WTC11 (cell line): ENCODE measurements around the gene RMND5A. TPM values are rescaled to one million over a fixed set of nuclear protein-coding genes. Genes with fewer than 3 reads are reported as not detected.

Experiments
- ATAC-seq: fragments of 200-7000 bp; cut with Tn5 transposase; 2 replicates; pipeline ENCODE4 v1.10.0; 2021; ENCODE audit warnings: mild to moderate bottlenecking, moderate library complexity
- CTCF ChIA-PET: fragments of 300-600 bp; sonication (Branson Sonifier 250); formaldehyde crosslinking; loops from one replicate; lab custom pipeline; 2021; ENCODE audit warnings: antibody characterized with exemption; lab: Charles Lee
- POLR2A ChIA-PET: fragments of 350-600 bp; sonication (Branson Sonifier 250); formaldehyde crosslinking; loops from one replicate; lab custom pipeline; 2021; ENCODE audit warnings: antibody characterized with exemption; lab: Charles Lee
- DNase-seq: peaks from one replicate; pipeline ENCODE4 v3.0.0; 2021; ENCODE audit warnings: low spot score
- H3K27ac Mint-ChIP-seq: 2 replicates; pipeline ENCODE4 v1.8.0; 2021; ENCODE audit warnings: mixed read lengths
- H3K27me3 Mint-ChIP-seq: 2 replicates; pipeline ENCODE4 v1.8.0; 2021; ENCODE audit warnings: low read depth, mild to moderate bottlenecking, moderate library complexity, mixed read lengths
- H3K36me3 Mint-ChIP-seq: 2 replicates; pipeline ENCODE4 v1.8.0; 2021; ENCODE audit warnings: mixed read lengths
- H3K4me1 Mint-ChIP-seq: 2 replicates; pipeline ENCODE4 v1.8.0; 2022; ENCODE audit warnings: mixed read lengths
- H3K4me3 Mint-ChIP-seq: 2 replicates; pipeline ENCODE4 v1.8.0; 2021; ENCODE audit warnings: mild to moderate bottlenecking, moderate library complexity, mixed read lengths
- H3K9me3 Mint-ChIP-seq: 2 replicates; pipeline ENCODE4 v1.8.0; 2021; ENCODE audit warnings: mixed read lengths
- CDX4 ChIP-seq: fragments of 250-450 bp; sonication (Bioruptor Pico); IDR thresholded peaks from 2 replicates; pipeline ENCODE4 v1.9.0; 2021; ENCODE audit warnings: moderate library complexity, mild to moderate bottlenecking, inconsistent platforms, borderline replicate concordance
- E2F5 ChIP-seq: sonication (generic); formaldehyde crosslinking; IDR thresholded peaks from 2 replicates; pipeline ENCODE4 v1.8.1; 2022; ENCODE audit warnings: mild to moderate bottlenecking, moderate library complexity, missing genetic modification reagents
- ESRRA ChIP-seq: sonication (generic); formaldehyde crosslinking; IDR thresholded peaks from 2 replicates; pipeline ENCODE4 v1.8.1; 2022; ENCODE audit warnings: mild to moderate bottlenecking, missing genetic modification reagents, borderline replicate concordance
- IRF1 ChIP-seq: sonication (generic); formaldehyde crosslinking; IDR thresholded peaks from 2 replicates; pipeline ENCODE4 v1.8.0; 2023; ENCODE audit warnings: missing genetic modification reagents
- MAX ChIP-seq: sonication (generic); formaldehyde crosslinking; IDR thresholded peaks from 2 replicates; pipeline ENCODE4 v1.8.0; 2022; ENCODE audit warnings: mild to moderate bottlenecking, missing genetic modification reagents
- MXD4 ChIP-seq: fragments of 250-450 bp; sonication (Bioruptor Pico); IDR thresholded peaks from 2 replicates; pipeline ENCODE4 v1.8.0; 2021; ENCODE audit warnings: mild to moderate bottlenecking, moderate library complexity, borderline replicate concordance
- NFYB ChIP-seq: sonication (generic); formaldehyde crosslinking; conservative IDR thresholded peaks from 2 replicates; pipeline ENCODE4 v1.8.0; 2022; ENCODE audit warnings: low read depth, missing genetic modification reagents
- NR2C2 ChIP-seq: sonication (generic); formaldehyde crosslinking; IDR thresholded peaks from 2 replicates; pipeline ENCODE4 v1.8.0; 2022; ENCODE audit warnings: mild to moderate bottlenecking, missing genetic modification reagents
- SMAD3 ChIP-seq: sonication (generic); formaldehyde crosslinking; IDR thresholded peaks from 2 replicates; pipeline ENCODE4 v1.8.0; 2022; ENCODE audit warnings: missing genetic modification reagents, mild to moderate bottlenecking, borderline replicate concordance
- TCF7 ChIP-seq: sonication (generic); formaldehyde crosslinking; IDR thresholded peaks from 2 replicates; pipeline ENCODE4 v1.8.0; 2022; ENCODE audit warnings: mild to moderate bottlenecking, low read depth, missing genetic modification reagents, moderate library complexity
- USF1 ChIP-seq: sonication (generic); formaldehyde crosslinking; IDR thresholded peaks from 2 replicates; pipeline ENCODE4 v1.8.0; 2022; ENCODE audit warnings: mild to moderate bottlenecking, missing genetic modification reagents
- ZNF138 ChIP-seq: sonication (generic); formaldehyde crosslinking; conservative IDR thresholded peaks from 2 replicates; pipeline ENCODE4 v1.8.1; 2022; ENCODE audit warnings: mild to moderate bottlenecking, moderate library complexity, missing genetic modification reagents
- ZNF263 ChIP-seq: sonication (generic); formaldehyde crosslinking; IDR thresholded peaks from 2 replicates; pipeline ENCODE4 v1.8.1; 2022; ENCODE audit warnings: low read depth, mild to moderate bottlenecking, moderate library complexity, missing genetic modification reagents
- ZNF317 ChIP-seq: sonication (generic); formaldehyde crosslinking; IDR thresholded peaks from 2 replicates; pipeline ENCODE4 v1.8.1; 2023; ENCODE audit warnings: low read depth, mild to moderate bottlenecking, moderate library complexity, missing genetic modification reagents, borderline replicate concordance
- ZNF423 ChIP-seq: fragments of 250-450 bp; sonication (Bioruptor Pico); IDR thresholded peaks from 2 replicates; pipeline ENCODE4 v2.1.2; 2022; ENCODE audit warnings: mild to moderate bottlenecking, moderate library complexity
- ZNF425 ChIP-seq: fragments of 250-450 bp; sonication (Bioruptor Pico); conservative IDR thresholded peaks from 2 replicates; pipeline ENCODE4 v1.9.0; 2021; ENCODE audit warnings: mild to moderate bottlenecking
- ZNF512 ChIP-seq: sonication (generic); formaldehyde crosslinking; IDR thresholded peaks from 2 replicates; pipeline ENCODE4 v1.8.1; 2022; ENCODE audit warnings: missing genetic modification reagents, borderline replicate concordance
- ZNF532 ChIP-seq: fragments of 250-450 bp; sonication (Bioruptor Pico); IDR thresholded peaks from 2 replicates; pipeline ENCODE4 v1.9.0; 2021; ENCODE audit warnings: mild to moderate bottlenecking, borderline replicate concordance
- total RNA-seq: library from RNA; stranded (reverse); gene quantifications from 3 replicates; pipeline ENCODE4 v1.2.3, GENCODE V29; 2021

Gene RMND5A
- total RNA-seq, 1 experiment from 2014 or later: 55.4 TPM

- no peak overlapping the region for H3K4me3 Mint-ChIP-seq
Observed at GRCh38 chr2:86785456-86785855, 65.4 kb downstream of the RMND5A start.

More at GRCh38 chr2:86785456-86785855, 65.4 kb downstream of the RMND5A start:
- POLR2A ChIA-PET: no interaction called here
- no peaks in the 10 kb centered on the region for H3K36me3 Mint-ChIP-seq
- ATAC-seq (no peak), DNase-seq (no peak)
- CTCF ChIA-PET: no interaction called here
- no peaks in the 10 kb centered on the region for H3K9me3 Mint-ChIP-seq
- peaks cover 11% of the 10 kb centered on the region for H3K4me1 Mint-ChIP-seq
- TF ChIP-seq ZNF317 (CRISPR knock-in tag): no peak
- TF ChIP-seq USF1 (CRISPR knock-in tag): no peak
- TF ChIP-seq SMAD3 (CRISPR knock-in tag): no peak
- TF ChIP-seq NR2C2 (CRISPR knock-in tag): no peak
- TF ChIP-seq E2F5 (CRISPR knock-in tag): no peak
- no peak for TF ChIP-seq MXD4 (CRISPR knock-in tag)
- no peak for TF ChIP-seq IRF1 (CRISPR knock-in tag)
- TF ChIP-seq ZNF423 (CRISPR knock-in tag): no peak
- no peak for TF ChIP-seq ZNF425 (CRISPR knock-in tag)
- no peak for TF ChIP-seq MAX (CRISPR knock-in tag)
- no peak for TF ChIP-seq ZNF532 (CRISPR knock-in tag)
- TF ChIP-seq ZNF263 (CRISPR knock-in tag): no peak
- no peak for TF ChIP-seq ESRRA (CRISPR knock-in tag)
- no peak for TF ChIP-seq NFYB (CRISPR knock-in tag)
- TF ChIP-seq ZNF138: no peak
- no peak for TF ChIP-seq ZNF512 (CRISPR knock-in tag)
- no peak for TF ChIP-seq CDX4
- no peak for TF ChIP-seq TCF7 (CRISPR knock-in tag)
- H3K27me3 Mint-ChIP-seq: peaks cover 42% of the 10 kb centered on the region
- no peak overlapping the region for H3K27ac Mint-ChIP-seq
